HepG2 (cell line): ENCODE measurements around the gene VDR.

ENCODE experiments used
- CBFB ChIP-seq: sonication (generic); formaldehyde crosslinking; IDR thresholded peaks from 2 replicates; pipeline ENCODE4 v1.4.0; 2020; ENCODE audit warnings: missing genetic modification reagents
- ELK4 ChIP-seq: sonication (generic); formaldehyde crosslinking; IDR thresholded peaks from 2 replicates; pipeline ENCODE4 v1.9.0; 2021; ENCODE audit warnings: missing genetic modification reagents, borderline replicate concordance
- FOXP1 ChIP-seq, 2 experiments: fragments of 450-650 bp in 1 of 2; IDR thresholded peaks; 2 replicates each; pipeline ENCODE4 v1.6.1; 2017 to 2018; ENCODE audit warnings: antibody characterized with exemption in 1 of 2
- POLR2A ChIP-seq, 2 experiments: IDR thresholded peaks; 2 replicates each; pipeline ENCODE4 v1.6.1; 2011; ENCODE audit warnings: low read depth in 2 of 2, low read length in 2 of 2, mild to moderate bottlenecking in 1 of 2, moderate library complexity in 1 of 2; ENCODE audit not compliant: insufficient read depth in 1 of 2
- SMAD1 ChIP-seq: sonication (generic); formaldehyde crosslinking; IDR thresholded peaks from 2 replicates; pipeline ENCODE4 v1.4.0; 2020; ENCODE audit warnings: missing genetic modification reagents, low read depth, mild to moderate bottlenecking, borderline replicate concordance
- UBTF ChIP-seq: sonication (generic); formaldehyde crosslinking; IDR thresholded peaks from 2 replicates; pipeline ENCODE4 v1.4.0; 2020; ENCODE audit warnings: mild to moderate bottlenecking, missing genetic modification reagents

DNA sequence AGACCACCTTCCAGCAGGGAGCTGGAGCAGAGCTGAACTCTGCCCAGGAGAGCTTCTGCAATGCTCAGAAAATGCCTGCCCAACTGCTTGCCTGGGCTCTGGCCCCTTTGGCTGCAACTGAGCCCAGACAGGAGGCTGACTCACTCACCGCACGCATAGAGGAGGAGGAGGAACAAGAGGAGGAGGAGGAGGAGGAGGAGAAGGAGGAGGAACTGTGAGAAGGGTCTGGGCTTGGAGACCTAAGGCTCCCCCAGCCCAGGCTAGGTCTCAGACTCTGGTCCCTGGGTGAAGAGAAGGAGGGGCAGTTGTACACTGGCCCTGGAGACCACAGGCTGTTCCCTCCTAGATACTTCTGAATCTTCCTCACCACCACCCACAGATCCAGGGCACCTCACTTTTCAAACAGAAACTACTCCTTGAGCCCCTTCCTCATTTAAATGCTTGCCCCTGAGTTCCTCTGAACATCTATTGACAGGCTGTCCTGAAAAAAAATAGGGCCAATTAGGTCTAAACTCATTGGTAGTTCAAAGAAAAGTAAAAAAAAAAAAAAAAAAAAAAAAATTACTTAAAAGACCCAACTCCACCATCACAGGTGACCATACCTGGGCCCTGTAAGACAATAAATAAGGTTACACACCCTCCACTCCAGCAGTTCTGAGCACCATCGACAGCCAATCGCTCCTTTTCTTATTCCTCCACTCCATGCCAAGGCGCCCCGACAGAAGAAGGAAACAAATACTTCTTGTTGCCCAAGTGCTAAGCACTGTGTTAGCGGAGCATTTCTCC is 674 bp downstream of the VDR start:
- TF ChIP-seq CBFB (CRISPR knock-in tag) (no peak), FOXP1 (IDR thresholded peaks at IDR 0.05) (no peak), FOXP1 (CRISPR knock-in tag; IDR thresholded peaks at IDR 0.05) (no peak), POLR2A (IDR thresholded peaks at IDR 0.05; ENCODE audit: insufficient read depth in 1 of 2, low read depth in 2 of 2, low read length in 2 of 2) (no peak), SMAD1 (CRISPR knock-in tag) (no peak), ELK4 (no peak), UBTF (no peak)
